K562 (cell line): ENCODE measurements around the gene VAMP4.

Experiments used
- CTCF ChIP-seq, 3 experiments: IDR thresholded peaks in 2 of 3; conservative IDR thresholded peaks in 1 of 3; 2 replicates each; pipeline ENCODE4 v1.5.1; 2011 to 2012; ENCODE audit warnings: low read length in 3 of 3, mild to moderate bottlenecking in 3 of 3, control low read depth in 2 of 3, improper control_type of control experiment in 1 of 3, inconsistent platforms in 1 of 3, low read depth in 1 of 3, mixed read lengths in 1 of 3, moderate library complexity in 1 of 3; ENCODE audit not compliant: insufficient read depth in 2 of 3
- GATAD2A ChIP-seq: fragments of 450-650 bp; IDR thresholded peaks from 2 replicates; pipeline ENCODE4 v1.6.1; 2017
- KAT7 ChIP-seq: sonication (generic); formaldehyde crosslinking; IDR thresholded peaks from 2 replicates; pipeline ENCODE4 v1.8.0; 2022; ENCODE audit warnings: missing genetic modification reagents, mild to moderate bottlenecking, borderline replicate concordance
- RFX1 ChIP-seq: fragments of 450-650 bp; IDR thresholded peaks from 2 replicates; pipeline ENCODE4 v1.6.1; 2016; ENCODE audit warnings: mild to moderate bottlenecking, moderate library complexity
- SIN3A ChIP-seq, 2 experiments: fragments of 150-350 bp in 1 of 2; IDR thresholded peaks; 2 replicates each; pipeline ENCODE4 v1.6.1; 2011 to 2016; ENCODE audit warnings: borderline replicate concordance in 2 of 2, low read depth in 2 of 2, low read length in 2 of 2, mild to moderate bottlenecking in 2 of 2, moderate library complexity in 2 of 2; ENCODE audit not compliant: control insufficient read depth in 1 of 2
- SMC3 ChIP-seq: conservative IDR thresholded peaks from 2 replicates; pipeline ENCODE4 v1.6.1; 2011; ENCODE audit warnings: low read depth, low read length, improper control_type of control experiment; ENCODE audit not compliant: insufficient read depth
- SRSF9 ChIP-seq: fragments of 200-400 bp; formaldehyde crosslinking; IDR thresholded peaks from 2 replicates; pipeline ENCODE4 v1.6.1; 2017; ENCODE audit warnings: low read depth, low read length, borderline replicate concordance
- STAT5B ChIP-seq: fragments of 250-450 bp; sonication (Bioruptor Pico); IDR thresholded peaks from 2 replicates; pipeline ENCODE4 v1.8.0; 2021; ENCODE audit warnings: mild to moderate bottlenecking, inconsistent platforms
- TARDBP ChIP-seq: fragments of 450-650 bp; IDR thresholded peaks from 2 replicates; pipeline ENCODE4 v1.6.1; 2016
- ZNF174 ChIP-seq: fragments of 250-450 bp; sonication (Bioruptor Pico); IDR thresholded peaks from 2 replicates; pipeline ENCODE4 v1.4.0; 2020; ENCODE audit warnings: mild to moderate bottlenecking
- ZNF431 ChIP-seq: sonication (generic); formaldehyde crosslinking; IDR thresholded peaks from 2 replicates; pipeline ENCODE4 v1.8.0; 2022; ENCODE audit warnings: mild to moderate bottlenecking, missing genetic modification reagents
- TF ChIP-seq, protein P1 (sequence below): fragments of 450-650 bp; IDR thresholded peaks from 2 replicates; pipeline ENCODE4 v1.6.1; 2016

DNA sequence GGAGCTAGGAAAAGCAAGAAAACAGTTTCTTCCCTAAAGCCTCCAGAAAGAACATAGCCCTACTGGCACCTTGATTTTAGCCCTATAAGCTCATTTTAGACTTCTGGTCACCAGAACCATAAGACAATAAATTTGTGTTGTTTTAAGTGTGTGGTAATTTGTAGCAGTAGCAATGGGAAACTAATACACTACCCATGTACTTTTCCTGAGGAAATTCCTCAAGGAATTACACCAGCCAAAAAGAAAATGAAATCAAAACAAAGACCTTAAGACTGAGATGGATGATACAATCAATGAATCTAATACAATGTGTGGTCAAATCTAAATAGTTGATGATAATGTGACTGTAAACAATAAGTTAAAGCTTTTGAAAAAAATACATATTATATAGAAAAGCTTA lies 11.8 kb downstream of the VAMP4 start:
- TF ChIP-seq RFX1: no peak
- no peak for TF ChIP-seq TARDBP
- TF ChIP-seq SRSF9: no peak
- TF ChIP-seq ZNF431 (CRISPR knock-in tag): no peak
- TF ChIP-seq GATAD2A: no peak
- no peak for TF ChIP-seq ZNF174 (CRISPR knock-in tag)
- TF ChIP-seq SIN3A (IDR thresholded peaks at IDR 0.05; ENCODE audit: borderline replicate concordance in 2 of 2, control insufficient read depth in 1 of 2, low read depth in 2 of 2, low read length in 2 of 2): no peak
- TF ChIP-seq, protein P1, sequence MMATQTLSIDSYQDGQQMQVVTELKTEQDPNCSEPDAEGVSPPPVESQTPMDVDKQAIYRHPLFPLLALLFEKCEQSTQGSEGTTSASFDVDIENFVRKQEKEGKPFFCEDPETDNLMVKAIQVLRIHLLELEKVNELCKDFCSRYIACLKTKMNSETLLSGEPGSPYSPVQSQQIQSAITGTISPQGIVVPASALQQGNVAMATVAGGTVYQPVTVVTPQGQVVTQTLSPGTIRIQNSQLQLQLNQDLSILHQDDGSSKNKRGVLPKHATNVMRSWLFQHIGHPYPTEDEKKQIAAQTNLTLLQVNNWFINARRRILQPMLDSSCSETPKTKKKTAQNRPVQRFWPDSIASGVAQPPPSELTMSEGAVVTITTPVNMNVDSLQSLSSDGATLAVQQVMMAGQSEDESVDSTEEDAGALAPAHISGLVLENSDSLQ: no peak
- no peak for TF ChIP-seq STAT5B
- no peak for TF ChIP-seq CTCF (IDR thresholded peaks at IDR 0.05 in 2 of 3, conservative IDR thresholded peaks at IDR 0.05 in 1 of 3; ENCODE audit: insufficient read depth in 2 of 3, low read depth in 1 of 3, low read length in 3 of 3)
- TF ChIP-seq KAT7 (CRISPR knock-in tag): no peak
- TF ChIP-seq SMC3: no peak
